A549 (cell line): ENCODE data around the gene MBOAT2. TPM values are rescaled to one million over a fixed set of nuclear protein-coding genes. Genes with fewer than 3 reads are reported as not detected.

Source experiments
- ATAC-seq, 2 experiments: fragments of 200-7000 bp in 1 of 2; fragments of >200 bp in 1 of 2; cut with Nextera tagmentation in 1 of 2; cut with Tn5 transposase in 1 of 2; 3 replicates each; pipeline versions ENCODE4 v1.8.0 to v1.9.1; 2018 to 2020; ENCODE audit warnings: mild to moderate bottlenecking in 1 of 2, moderate library complexity in 1 of 2
- CTCF ChIA-PET: fragments of 300-600 bp; sonication (Branson Sonifier 250); formaldehyde crosslinking; extraction: SDS; loops from one replicate; lab custom pipeline; 2021; ENCODE audit warnings: antibody characterized with exemption, inconsistent platforms; lab: Yijun Ruan, JAX
- POLR2A ChIA-PET: fragments of 350-600 bp; formaldehyde crosslinking; extraction: SDS; loops from one replicate; lab custom pipeline; 2021; ENCODE audit warnings: antibody characterized with exemption, inconsistent platforms; lab: Yijun Ruan, JAX
- DNase-seq, 2 experiments: peaks; one replicate each; pipeline versions ENCODE4 v3.0.0 to v3.0.0-alpha.2; 2011 to 2016; ENCODE audit warnings: low read depth in 1 of 2, low spot score in 1 of 2
- FAIRE-seq: peaks from 2 replicates; lab custom pipeline; 2011; peaks lifted over from hg19 to GRCh38; lab: Jason Lieb, UNC
- H3K27ac ChIP-seq, 2 experiments: fragments of >200 bp; sonication (Bioruptor Twin); formaldehyde crosslinking; 3 replicates each; pipeline ENCODE4 v1.5.1; 2016 to 2017
- H3K4me1 ChIP-seq: fragments of >200 bp; sonication (Bioruptor Twin); formaldehyde crosslinking; 3 replicates; pipeline ENCODE4 v1.6.1; 2016
- H3K4me2 ChIP-seq: fragments of >200 bp; sonication (Bioruptor Twin); formaldehyde crosslinking; 3 replicates; pipeline ENCODE4 v1.6.1; 2016
- H3K4me3 ChIP-seq: fragments of >200 bp; sonication (Bioruptor Twin); formaldehyde crosslinking; 3 replicates; pipeline ENCODE4 v1.5.1; 2016
- H3K9me3 ChIP-seq: fragments of >200 bp; sonication (Bioruptor Twin); formaldehyde crosslinking; 3 replicates; pipeline ENCODE4 v1.6.1; 2016
- BHLHE40 ChIP-seq: IDR thresholded peaks from 2 replicates; pipeline ENCODE4 v1.6.1; 2012; ENCODE audit warnings: low read depth, low read length, inconsistent platforms
- CBX2 ChIP-seq: fragments of 200-600 bp; sonication (generic); IDR thresholded peaks from 2 replicates; pipeline ENCODE4 v1.6.1; 2016; ENCODE audit warnings: low read depth, mild to moderate bottlenecking, borderline replicate concordance
- EHMT2 ChIP-seq: fragments of 200-600 bp; sonication (generic); IDR thresholded peaks from 2 replicates; pipeline ENCODE4 v1.6.1; 2016; ENCODE audit warnings: antibody characterized with exemption, low read depth, mild to moderate bottlenecking, moderate library complexity
- ESRRA ChIP-seq: fragments of 150-350 bp; IDR thresholded peaks from 2 replicates; pipeline ENCODE4 v1.6.1; 2014; ENCODE audit warnings: mild to moderate bottlenecking, low read length, borderline replicate concordance
- FOSB ChIP-seq: fragments of 250-450 bp; sonication (Bioruptor Pico); IDR thresholded peaks from 2 replicates; pipeline ENCODE4 v1.5.0; 2020; ENCODE audit warnings: mild to moderate bottlenecking, moderate library complexity
- FOSL2 ChIP-seq, 2 experiments: fragments of 450-650 bp in 1 of 2; fragments of >200 bp in 1 of 2; sonication (Bioruptor Twin) in 1 of 2; formaldehyde crosslinking; IDR thresholded peaks; 2 replicates each; pipeline versions ENCODE4 v1.5.0 to v1.6.1; 2016 to 2020; ENCODE audit warnings: mild to moderate bottlenecking in 1 of 2, moderate library complexity in 1 of 2
- FOXS1 ChIP-seq: fragments of 250-450 bp; sonication (Bioruptor Pico); IDR thresholded peaks from 2 replicates; pipeline ENCODE4 v1.5.0; 2020; ENCODE audit warnings: mild to moderate bottlenecking, moderate library complexity
- HOXB13 ChIP-seq: fragments of 250-450 bp; sonication (Bioruptor Pico); IDR thresholded peaks from 2 replicates; pipeline ENCODE4 v1.5.0; 2020; ENCODE audit warnings: low read depth, mild to moderate bottlenecking, moderate library complexity
- HOXB5 ChIP-seq: fragments of 250-450 bp; sonication (Bioruptor Pico); IDR thresholded peaks from 2 replicates; pipeline ENCODE4 v1.5.0; 2020; ENCODE audit warnings: mild to moderate bottlenecking, moderate library complexity
- JUNB ChIP-seq: fragments of >200 bp; sonication (Bioruptor Twin); formaldehyde crosslinking; IDR thresholded peaks from 2 replicates; pipeline ENCODE4 v1.6.1; 2016
- MAFK ChIP-seq: fragments of 450-650 bp; IDR thresholded peaks from 2 replicates; pipeline ENCODE4 v1.6.1; 2014; ENCODE audit not compliant: partially characterized antibody
- NPAS2 ChIP-seq: fragments of 250-450 bp; sonication (Bioruptor Pico); IDR thresholded peaks from 2 replicates; pipeline ENCODE4 v1.8.0; 2022; ENCODE audit warnings: mild to moderate bottlenecking, moderate library complexity, borderline replicate concordance
- PHF8 ChIP-seq: fragments of 200-600 bp; sonication (generic); IDR thresholded peaks from 2 replicates; pipeline ENCODE4 v1.6.1; 2016; ENCODE audit warnings: low read depth, mild to moderate bottlenecking, antibody characterized with exemption, moderate library complexity, borderline replicate concordance
- RFX5 ChIP-seq: fragments of 450-650 bp; IDR thresholded peaks from 2 replicates; pipeline ENCODE4 v1.7.1; 2014; ENCODE audit warnings: antibody characterized with exemption, mild to moderate bottlenecking, moderate library complexity
- TFCP2L1 ChIP-seq: fragments of 250-450 bp; sonication (Bioruptor Pico); IDR thresholded peaks from 2 replicates; pipeline ENCODE4 v1.5.0; 2021; ENCODE audit warnings: mild to moderate bottlenecking
- WGBS: methylation state at CpG from one replicate; pipeline ENCODE4 v1.1.6; 2017; ENCODE audit errors: missing lambda C conversion rate; 5-methylcytosine and 5-hydroxymethylcytosine counted together
- polyA plus RNA-seq, 4 experiments: library from polyadenylated mRNA; depleted of rRNA in 3 of 4; stranded (reverse); fragments of >200 nt; fragmentation: RNase III in 1 of 4; extraction: RNeasy Plus Mini Kit Qiagen cat#74134 plus additional on column Dnase treatment in 1 of 4; gene quantifications; 2 replicates in 3 of 4; 3 replicates in 1 of 4; pipeline ENCODE4 v1.2.3, GENCODE V29; 2011 to 2017
- TF ChIP-seq, protein P1 (sequence below): fragments of 250-450 bp; sonication (Bioruptor Pico); IDR thresholded peaks from 2 replicates; pipeline ENCODE4 v1.5.0; 2020; ENCODE audit warnings: low read depth, mild to moderate bottlenecking, moderate library complexity
- TF ChIP-seq, protein P2 (sequence below): fragments of >200 bp; sonication (Bioruptor Twin); formaldehyde crosslinking; IDR thresholded peaks from 2 replicates; pipeline ENCODE4 v1.6.1; 2016
- TF ChIP-seq, protein P3 (sequence below): fragments of 150-350 bp; IDR thresholded peaks from 2 replicates; pipeline ENCODE4 v1.6.1; 2014; ENCODE audit warnings: low read depth, mild to moderate bottlenecking, low read length
- TF ChIP-seq, protein P4 (sequence below): IDR thresholded peaks from 2 replicates; pipeline ENCODE4 v1.6.1; 2012
- TF ChIP-seq, protein P5 (sequence below): fragments of 200-600 bp; sonication (generic); IDR thresholded peaks from 2 replicates; pipeline ENCODE4 v1.6.1; 2016; ENCODE audit warnings: antibody characterized with exemption, mild to moderate bottlenecking, moderate library complexity
- TF ChIP-seq, protein P6 (sequence below): fragments of 250-450 bp; sonication (Bioruptor Pico); IDR thresholded peaks from 2 replicates; pipeline ENCODE4 v1.5.0; 2021; ENCODE audit warnings: mild to moderate bottlenecking, moderate library complexity, borderline replicate concordance

MBOAT2 gene
- polyA plus RNA-seq, 2 of the 4 experiments (the other 2 are of a cell fraction), result 33.1 to 33.3 TPM

DNA sequence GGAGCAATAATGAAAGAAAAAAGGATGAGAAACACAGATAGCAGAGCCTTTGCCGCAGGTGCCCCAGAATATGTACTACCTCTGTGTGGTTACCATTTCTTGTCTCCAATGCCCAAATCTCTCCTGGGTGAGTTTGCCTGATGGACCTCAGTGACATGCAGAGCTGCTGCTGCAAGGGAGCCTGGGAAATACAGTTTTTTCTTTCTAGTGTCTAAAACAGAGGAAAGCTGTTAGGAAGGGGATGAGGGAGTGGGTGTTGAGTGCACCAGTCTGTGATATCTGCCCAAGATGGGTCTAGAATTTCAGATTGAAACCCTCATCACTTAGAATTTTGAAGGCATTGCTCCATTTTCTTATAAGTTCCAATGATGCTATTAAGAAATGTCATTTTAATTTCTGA is 9.9 kb upstream of the MBOAT2 start (continued):
- TF ChIP-seq FOSL2 (IDR thresholded peaks at IDR 0.05), result no peak
- TF ChIP-seq FOSL2 (CRISPR knock-in tag; IDR thresholded peaks at IDR 0.05), result no peak
- no peak for TF ChIP-seq BHLHE40
- TF ChIP-seq HOXB13 (CRISPR knock-in tag), result no peak
- TF ChIP-seq FOXS1, result no peak
- TF ChIP-seq, protein P1, sequence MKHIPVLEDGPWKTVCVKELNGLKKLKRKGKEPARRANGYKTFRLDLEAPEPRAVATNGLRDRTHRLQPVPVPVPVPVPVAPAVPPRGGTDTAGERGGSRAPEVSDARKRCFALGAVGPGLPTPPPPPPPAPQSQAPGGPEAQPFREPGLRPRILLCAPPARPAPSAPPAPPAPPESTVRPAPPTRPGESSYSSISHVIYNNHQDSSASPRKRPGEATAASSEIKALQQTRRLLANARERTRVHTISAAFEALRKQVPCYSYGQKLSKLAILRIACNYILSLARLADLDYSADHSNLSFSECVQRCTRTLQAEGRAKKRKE (CRISPR knock-in tag), result no peak
- TF ChIP-seq, protein P2, sequence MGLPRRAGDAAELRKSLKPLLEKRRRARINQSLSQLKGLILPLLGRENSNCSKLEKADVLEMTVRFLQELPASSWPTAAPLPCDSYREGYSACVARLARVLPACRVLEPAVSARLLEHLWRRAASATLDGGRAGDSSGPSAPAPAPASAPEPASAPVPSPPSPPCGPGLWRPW, result no peak
- no peak for TF ChIP-seq JUNB

DNA sequence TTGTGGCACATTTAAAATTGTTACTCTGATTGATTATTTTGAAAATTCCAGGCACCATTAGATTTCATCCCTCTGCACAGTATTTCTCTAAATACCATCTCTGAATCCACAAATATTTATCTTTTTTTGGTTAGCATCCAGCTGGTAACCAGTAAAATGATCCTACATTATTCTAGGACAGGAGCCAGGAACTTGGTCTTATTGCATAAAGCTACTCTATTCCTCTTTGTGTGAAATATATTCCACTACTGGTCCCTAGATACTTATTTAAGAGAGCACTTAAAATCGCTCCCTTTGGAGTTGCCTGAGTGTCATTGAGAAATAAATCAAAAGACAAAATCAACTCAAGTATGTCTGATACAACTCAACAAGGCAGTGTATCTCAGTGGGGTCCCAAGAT is 7.4 kb upstream of the MBOAT2 start:
- CTCF ChIA-PET, result interaction anchor here (1.0 to 1.2 kb wide), 2 partner anchors 39 to 125 kb away, joined by 3 read pairs; no protein-coding TSS in a partner anchor
- TF ChIP-seq PHF8, result no peak
- TF ChIP-seq, protein P3, sequence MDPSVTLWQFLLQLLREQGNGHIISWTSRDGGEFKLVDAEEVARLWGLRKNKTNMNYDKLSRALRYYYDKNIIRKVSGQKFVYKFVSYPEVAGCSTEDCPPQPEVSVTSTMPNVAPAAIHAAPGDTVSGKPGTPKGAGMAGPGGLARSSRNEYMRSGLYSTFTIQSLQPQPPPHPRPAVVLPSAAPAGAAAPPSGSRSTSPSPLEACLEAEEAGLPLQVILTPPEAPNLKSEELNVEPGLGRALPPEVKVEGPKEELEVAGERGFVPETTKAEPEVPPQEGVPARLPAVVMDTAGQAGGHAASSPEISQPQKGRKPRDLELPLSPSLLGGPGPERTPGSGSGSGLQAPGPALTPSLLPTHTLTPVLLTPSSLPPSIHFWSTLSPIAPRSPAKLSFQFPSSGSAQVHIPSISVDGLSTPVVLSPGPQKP, result no peak
- TF ChIP-seq, protein P4, sequence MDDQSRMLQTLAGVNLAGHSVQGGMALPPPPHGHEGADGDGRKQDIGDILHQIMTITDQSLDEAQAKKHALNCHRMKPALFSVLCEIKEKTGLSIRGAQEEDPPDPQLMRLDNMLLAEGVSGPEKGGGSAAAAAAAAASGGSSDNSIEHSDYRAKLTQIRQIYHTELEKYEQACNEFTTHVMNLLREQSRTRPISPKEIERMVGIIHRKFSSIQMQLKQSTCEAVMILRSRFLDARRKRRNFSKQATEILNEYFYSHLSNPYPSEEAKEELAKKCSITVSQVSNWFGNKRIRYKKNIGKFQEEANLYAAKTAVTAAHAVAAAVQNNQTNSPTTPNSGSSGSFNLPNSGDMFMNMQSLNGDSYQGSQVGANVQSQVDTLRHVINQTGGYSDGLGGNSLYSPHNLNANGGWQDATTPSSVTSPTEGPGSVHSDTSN, result no peak
- TF ChIP-seq, all 56 proteins: peak for 0
- Histone ChIP-seq H3K4me1 (no peaks in the 10 kb centered on the region), H3K4me2 (no peak overlapping the region), H3K27ac (no peak overlapping the region), H3K9me3 (no peaks in the 10 kb centered on the region), H3K4me3 (no peak overlapping the region)
- FAIRE-seq (no peak), DNase-seq (no peak), ATAC-seq (no peak)
- 74% methylated on average over 1 of the region's 1 CpG for WGBS
- POLR2A ChIA-PET, result no interaction called here

DNA sequence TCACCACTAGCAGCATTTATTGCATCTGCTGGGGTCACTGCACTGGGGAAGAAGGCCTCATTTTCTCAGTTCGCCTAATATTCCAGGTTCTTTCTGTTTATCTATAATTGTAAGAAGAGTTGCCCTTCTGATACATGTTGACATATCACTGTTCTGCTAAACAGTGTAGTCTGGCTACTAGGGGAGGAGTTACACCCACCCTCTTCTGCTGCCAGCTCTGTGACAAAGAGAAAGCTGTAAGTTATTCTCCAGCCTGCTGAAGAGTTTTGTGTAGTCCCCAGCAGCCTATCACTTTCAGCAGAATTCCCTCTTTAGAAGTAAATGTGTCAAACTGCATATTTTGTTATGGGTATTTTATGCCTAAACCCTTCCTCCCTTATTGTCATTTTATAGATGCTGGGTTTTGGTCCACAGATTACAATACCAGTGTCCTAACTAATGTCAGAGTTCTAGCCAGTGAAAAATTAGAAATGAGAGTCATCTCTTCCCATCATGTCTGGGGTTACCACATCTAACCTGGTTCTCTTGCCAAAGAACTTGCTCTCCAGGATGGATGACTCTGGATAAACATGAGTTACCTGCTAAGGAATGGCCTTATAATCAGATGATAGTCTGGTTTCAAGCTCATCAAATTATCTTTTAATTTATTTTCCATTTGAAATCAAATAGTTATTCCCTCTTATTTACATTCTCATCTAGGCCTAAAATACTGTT is 5.6 kb upstream of the MBOAT2 start:
- H3K4me3 ChIP-seq, result no peak overlapping the region
- peaks cover 7% of the 10 kb centered on the region; the same call in 2 of the 3 replicates for H3K4me1 ChIP-seq
- no peak overlapping the region for H3K27ac ChIP-seq
- H3K9me3 ChIP-seq, result no peaks in the 10 kb centered on the region
- 88% methylated on average over 1 of the region's 1 CpG for WGBS
- DNase-seq (no peak), ATAC-seq (no peak), FAIRE-seq (no peak)
- no peak overlapping the region for H3K4me2 ChIP-seq
- ChIA-PET POLR2A (no interaction called here), CTCF (interaction anchor here (1.8 kb wide), 1 partner anchor 136 kb away, joined by 4 read pairs; no protein-coding TSS in a partner anchor)
- TF ChIP-seq NPAS2 (CRISPR knock-in tag), result no peak
- TF ChIP-seq MAFK, result no peak
- TF ChIP-seq HOXB5 (CRISPR knock-in tag), result no peak
- no peak for TF ChIP-seq CBX2
- TF ChIP-seq, protein P5, sequence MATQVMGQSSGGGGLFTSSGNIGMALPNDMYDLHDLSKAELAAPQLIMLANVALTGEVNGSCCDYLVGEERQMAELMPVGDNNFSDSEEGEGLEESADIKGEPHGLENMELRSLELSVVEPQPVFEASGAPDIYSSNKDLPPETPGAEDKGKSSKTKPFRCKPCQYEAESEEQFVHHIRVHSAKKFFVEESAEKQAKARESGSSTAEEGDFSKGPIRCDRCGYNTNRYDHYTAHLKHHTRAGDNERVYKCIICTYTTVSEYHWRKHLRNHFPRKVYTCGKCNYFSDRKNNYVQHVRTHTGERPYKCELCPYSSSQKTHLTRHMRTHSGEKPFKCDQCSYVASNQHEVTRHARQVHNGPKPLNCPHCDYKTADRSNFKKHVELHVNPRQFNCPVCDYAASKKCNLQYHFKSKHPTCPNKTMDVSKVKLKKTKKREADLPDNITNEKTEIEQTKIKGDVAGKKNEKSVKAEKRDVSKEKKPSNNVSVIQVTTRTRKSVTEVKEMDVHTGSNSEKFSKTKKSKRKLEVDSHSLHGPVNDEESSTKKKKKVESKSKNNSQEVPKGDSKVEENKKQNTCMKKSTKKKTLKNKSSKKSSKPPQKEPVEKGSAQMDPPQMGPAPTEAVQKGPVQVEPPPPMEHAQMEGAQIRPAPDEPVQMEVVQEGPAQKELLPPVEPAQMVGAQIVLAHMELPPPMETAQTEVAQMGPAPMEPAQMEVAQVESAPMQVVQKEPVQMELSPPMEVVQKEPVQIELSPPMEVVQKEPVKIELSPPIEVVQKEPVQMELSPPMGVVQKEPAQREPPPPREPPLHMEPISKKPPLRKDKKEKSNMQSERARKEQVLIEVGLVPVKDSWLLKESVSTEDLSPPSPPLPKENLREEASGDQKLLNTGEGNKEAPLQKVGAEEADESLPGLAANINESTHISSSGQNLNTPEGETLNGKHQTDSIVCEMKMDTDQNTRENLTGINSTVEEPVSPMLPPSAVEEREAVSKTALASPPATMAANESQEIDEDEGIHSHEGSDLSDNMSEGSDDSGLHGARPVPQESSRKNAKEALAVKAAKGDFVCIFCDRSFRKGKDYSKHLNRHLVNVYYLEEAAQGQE, result no peak
- TF ChIP-seq RFX5, result no peak
- no peak for TF ChIP-seq EHMT2
- TF ChIP-seq, protein P1 (CRISPR knock-in tag), result no peak
- no peak for TF ChIP-seq FOSB (CRISPR knock-in tag)
- TF ChIP-seq, protein P6, sequence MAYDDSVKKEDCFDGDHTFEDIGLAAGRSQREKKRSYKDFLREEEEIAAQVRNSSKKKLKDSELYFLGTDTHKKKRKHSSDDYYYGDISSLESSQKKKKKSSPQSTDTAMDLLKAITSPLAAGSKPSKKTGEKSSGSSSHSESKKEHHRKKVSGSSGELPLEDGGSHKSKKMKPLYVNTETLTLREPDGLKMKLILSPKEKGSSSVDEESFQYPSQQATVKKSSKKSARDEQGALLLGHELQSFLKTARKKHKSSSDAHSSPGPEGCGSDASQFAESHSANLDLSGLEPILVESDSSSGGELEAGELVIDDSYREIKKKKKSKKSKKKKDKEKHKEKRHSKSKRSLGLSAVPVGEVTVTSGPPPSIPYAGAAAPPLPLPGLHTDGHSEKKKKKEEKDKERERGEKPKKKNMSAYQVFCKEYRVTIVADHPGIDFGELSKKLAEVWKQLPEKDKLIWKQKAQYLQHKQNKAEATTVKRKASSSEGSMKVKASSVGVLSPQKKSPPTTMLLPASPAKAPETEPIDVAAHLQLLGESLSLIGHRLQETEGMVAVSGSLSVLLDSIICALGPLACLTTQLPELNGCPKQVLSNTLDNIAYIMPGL (CRISPR knock-in tag), result no peak
- no peak for TF ChIP-seq ESRRA
- TF ChIP-seq FOXS1, result no peak
- TF ChIP-seq JUNB, result no peak
- TF ChIP-seq, protein P4, result no peak
- TF ChIP-seq TFCP2L1 (CRISPR knock-in tag), result no peak
